Right lobe of liver (tissue), 4 donors: ENCODE measurements around the gene SLC25A26.

ENCODE experiments used
- POLR2A ChIP-seq: fragments of 450-650 bp; IDR thresholded peaks from one replicate; pipeline ENCODE4 v1.6.1; 2017; ENCODE audit warnings: antibody characterized with exemption, mild to moderate bottlenecking
- TF ChIP-seq, protein P1 (sequence below), 4 donors: fragments of 200-600 bp in 3 of 4; fragments of 450-650 bp in 1 of 4; IDR thresholded peaks; one replicate each; pipeline versions ENCODE4 v1.5.1 to v1.8.0; 2016 to 2022; ENCODE audit warnings: antibody characterized with exemption in 4 of 4, mild to moderate bottlenecking in 2 of 4
- donor health status: DM: no; HTN: no; CAD: no.
- donor health status: DM: no; HTN: no; CAD: no.
- donor health status: DM: no; HTN: yes; CAD: no.

DNA sequence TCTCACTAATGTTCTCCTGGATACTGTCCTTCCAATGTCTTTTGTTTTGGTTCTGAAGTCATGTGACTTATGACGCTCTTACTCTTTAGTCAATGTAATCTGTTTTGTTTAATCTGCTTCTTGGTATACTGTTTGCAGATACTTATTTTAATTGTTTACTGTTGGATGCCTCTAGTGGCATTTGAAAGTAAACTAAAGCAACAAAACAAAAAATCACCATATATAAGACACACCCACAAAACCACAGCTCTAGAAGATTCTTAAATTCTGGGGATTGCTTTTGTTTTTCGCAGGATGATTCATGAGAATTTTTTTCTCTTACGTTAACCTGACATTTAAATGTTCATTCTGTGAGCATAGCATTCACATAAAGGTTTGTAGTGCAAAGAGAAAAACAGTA is 16.8 kb downstream of the SLC25A26 start:
- TF ChIP-seq, protein P1, sequence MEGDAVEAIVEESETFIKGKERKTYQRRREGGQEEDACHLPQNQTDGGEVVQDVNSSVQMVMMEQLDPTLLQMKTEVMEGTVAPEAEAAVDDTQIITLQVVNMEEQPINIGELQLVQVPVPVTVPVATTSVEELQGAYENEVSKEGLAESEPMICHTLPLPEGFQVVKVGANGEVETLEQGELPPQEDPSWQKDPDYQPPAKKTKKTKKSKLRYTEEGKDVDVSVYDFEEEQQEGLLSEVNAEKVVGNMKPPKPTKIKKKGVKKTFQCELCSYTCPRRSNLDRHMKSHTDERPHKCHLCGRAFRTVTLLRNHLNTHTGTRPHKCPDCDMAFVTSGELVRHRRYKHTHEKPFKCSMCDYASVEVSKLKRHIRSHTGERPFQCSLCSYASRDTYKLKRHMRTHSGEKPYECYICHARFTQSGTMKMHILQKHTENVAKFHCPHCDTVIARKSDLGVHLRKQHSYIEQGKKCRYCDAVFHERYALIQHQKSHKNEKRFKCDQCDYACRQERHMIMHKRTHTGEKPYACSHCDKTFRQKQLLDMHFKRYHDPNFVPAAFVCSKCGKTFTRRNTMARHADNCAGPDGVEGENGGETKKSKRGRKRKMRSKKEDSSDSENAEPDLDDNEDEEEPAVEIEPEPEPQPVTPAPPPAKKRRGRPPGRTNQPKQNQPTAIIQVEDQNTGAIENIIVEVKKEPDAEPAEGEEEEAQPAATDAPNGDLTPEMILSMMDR (IDR thresholded peaks at IDR 0.05): no peak
- no peak for TF ChIP-seq POLR2A
